GM12878 (cell line): ENCODE results near the gene ZMYND11. TPM values are rescaled to one million over a fixed set of nuclear protein-coding genes. Genes with fewer than 3 reads are reported as not detected.

ENCODE experiments used
- ATAC-seq: fragments of 200-7000 bp; cut with Tn5 transposase; 3 replicates; pipeline ENCODE4 v1.9.1; 2020; ENCODE audit warnings: mild to moderate bottlenecking, moderate library complexity
- BruUV-seq: library from RNA; stranded (reverse); fragments of 400-500 nt; replicated peaks from 2 replicates; lab custom pipeline; 2021; lab: Mats Ljungman, UMichigan
- CTCF ChIA-PET: fragments of 300-600 bp; sonication (Branson Sonifier 250); formaldehyde crosslinking; extraction: SDS; loops from one replicate; lab custom pipeline; 2021; ENCODE audit warnings: inconsistent platforms; lab: Yijun Ruan, JAX
- POLR2A ChIA-PET: fragments of 350-600 bp; formaldehyde crosslinking; extraction: SDS; loops from one replicate; lab custom pipeline; 2021; ENCODE audit warnings: inconsistent platforms; lab: Charles Lee
- RAD21 ChIA-PET: fragments of 300-600 bp; sonication (Branson Sonifier 250); formaldehyde crosslinking; loops from one replicate; lab custom pipeline; 2023; ENCODE audit warnings: antibody characterized with exemption; ENCODE audit not compliant: unreplicated experiment; lab: Charles Lee
- SMC1A ChIA-PET: fragments of 300-600 bp; sonication (Branson Sonifier 250); formaldehyde crosslinking; loops from one replicate; lab custom pipeline; 2023; ENCODE audit not compliant: unreplicated experiment, uncharacterized antibody; lab: Charles Lee
- DNase-seq: peaks from one replicate; pipeline ENCODE4 v3.0.0-alpha.2; 2011; ENCODE audit warnings: low read depth, low spot score
- FAIRE-seq: peaks from 3 replicates; lab custom pipeline; 2011; peaks lifted over from hg19 to GRCh38; lab: Jason Lieb, UNC
- H2AFZ ChIP-seq: 2 replicates; pipeline ENCODE4 v1.6.0; 2011; ENCODE audit warnings: low read depth, low read length, control low read depth; ENCODE audit not compliant: control insufficient read depth
- H3K27ac ChIP-seq: 2 replicates; pipeline ENCODE4 v1.5.1; 2011; ENCODE audit warnings: control low read depth; ENCODE audit not compliant: control insufficient read depth, insufficient read depth
- H3K27me3 ChIP-seq, 2 experiments: replicated peaks in 1 of 2; 2 replicates each; pipeline versions ENCODE4 v1.6.0 to v1.6.1; 2011; ENCODE audit warnings: low read length in 1 of 2; ENCODE audit not compliant: control insufficient read depth in 2 of 2, insufficient read depth in 2 of 2
- H3K36me3 ChIP-seq, 2 experiments: 2 replicates each; pipeline ENCODE4 v1.5.1; 2011; ENCODE audit warnings: low read length in 1 of 2; ENCODE audit not compliant: control insufficient read depth in 2 of 2, insufficient read depth in 2 of 2
- H3K4me1 ChIP-seq: 2 replicates; pipeline ENCODE4 v1.6.1; 2011; ENCODE audit warnings: mild to moderate bottlenecking, low read length, moderate library complexity, mixed read lengths; ENCODE audit not compliant: control insufficient read depth, insufficient read depth
- H3K4me2 ChIP-seq: 2 replicates; pipeline ENCODE4 v1.6.0; 2011; ENCODE audit warnings: control low read depth; ENCODE audit not compliant: control insufficient read depth, insufficient read depth
- H3K4me3 ChIP-seq: fragments of 200-600 bp; sonication (generic); 2 replicates; pipeline ENCODE4 v1.5.1; 2016
- H3K79me2 ChIP-seq: 2 replicates; pipeline ENCODE4 v1.6.0; 2011; ENCODE audit warnings: low read length; ENCODE audit not compliant: control insufficient read depth, insufficient read depth
- H3K9ac ChIP-seq: 2 replicates; pipeline ENCODE4 v1.8.0; 2011; ENCODE audit warnings: low read length, control low read depth, mixed read lengths; ENCODE audit not compliant: control insufficient read depth, insufficient read depth
- H3K9me3 ChIP-seq: replicated peaks from 3 replicates; pipeline ENCODE4 v1.5.1; 2011; ENCODE audit warnings: mild to moderate bottlenecking, low read length; ENCODE audit not compliant: control insufficient read depth, insufficient read depth
- H4K20me1 ChIP-seq: 2 replicates; pipeline ENCODE4 v1.6.0; 2011; ENCODE audit not compliant: control insufficient read depth, insufficient read depth
- DPF2 ChIP-seq: fragments of 450-650 bp; IDR thresholded peaks from 2 replicates; pipeline ENCODE4 v1.6.1; 2017; ENCODE audit warnings: mild to moderate bottlenecking
- EED ChIP-seq: sonication (generic); IDR thresholded peaks from 2 replicates; pipeline ENCODE4 v1.6.1; 2016; ENCODE audit warnings: antibody characterized with exemption, low read depth
- GATAD2B ChIP-seq: fragments of 450-650 bp; conservative IDR thresholded peaks from 2 replicates; pipeline ENCODE4 v1.6.1; 2017; ENCODE audit warnings: low read depth, mild to moderate bottlenecking, moderate library complexity
- MTA3 ChIP-seq: IDR thresholded peaks from 2 replicates; pipeline ENCODE4 v1.6.1; 2012; ENCODE audit warnings: low read length, inconsistent platforms, borderline replicate concordance
- MYB ChIP-seq: fragments of 150-350 bp; IDR thresholded peaks from 2 replicates; pipeline ENCODE4 v1.6.1; 2014; ENCODE audit warnings: mild to moderate bottlenecking, low read depth, low read length, borderline replicate concordance
- NBN ChIP-seq: fragments of 450-650 bp; IDR thresholded peaks from 2 replicates; pipeline ENCODE4 v1.6.1; 2016
- NFIC ChIP-seq: IDR thresholded peaks from 2 replicates; pipeline ENCODE4 v1.6.1; 2012; ENCODE audit warnings: low read depth, mild to moderate bottlenecking, inconsistent platforms, low read length, moderate library complexity
- NRF1 ChIP-seq: conservative IDR thresholded peaks from 2 replicates; pipeline ENCODE4 v1.6.1; 2011; ENCODE audit warnings: mild to moderate bottlenecking, low read depth, low read length, improper control_type of control experiment
- POLR2AphosphoS2 ChIP-seq: IDR thresholded peaks from 2 replicates; pipeline ENCODE4 v1.6.1; 2011; ENCODE audit warnings: low read depth, mild to moderate bottlenecking, low read length, improper control_type of control experiment, moderate library complexity
- PRDM15 ChIP-seq: fragments of 450-650 bp; formaldehyde crosslinking; IDR thresholded peaks from 2 replicates; pipeline ENCODE4 v1.4.0; 2020; ENCODE audit warnings: mild to moderate bottlenecking, moderate library complexity
- SMAD5 ChIP-seq: IDR thresholded peaks from 2 replicates; pipeline ENCODE4 v1.6.1; 2016; ENCODE audit warnings: antibody characterized with exemption, low read depth
- STAT1 ChIP-seq: fragments of 450-650 bp; conservative IDR thresholded peaks from 2 replicates; pipeline ENCODE4 v1.6.1; 2014; ENCODE audit warnings: antibody characterized with exemption, mild to moderate bottlenecking
- TARDBP ChIP-seq: IDR thresholded peaks from 2 replicates; pipeline ENCODE4 v1.6.1; 2016; ENCODE audit warnings: borderline replicate concordance
- USF1 ChIP-seq: IDR thresholded peaks from 2 replicates; pipeline ENCODE4 v1.6.1; 2011; ENCODE audit warnings: borderline replicate concordance, low read depth, mild to moderate bottlenecking, moderate library complexity, mixed read lengths, low read length; ENCODE audit not compliant: insufficient read depth; ENCODE audit errors: extremely low read length
- WGBS: methylation state at CpG from one replicate; pipeline ENCODE4 v1.1.6; 2016; ENCODE audit warnings: low lambda C conversion rate; ENCODE audit not compliant: insufficient replicate concordance, insufficient coverage; ENCODE audit errors: missing lambda C conversion rate; 5-methylcytosine and 5-hydroxymethylcytosine counted together
- in situ Hi-C: fragments of 300-500 bp; cut with MboI; formaldehyde crosslinking; loops from 9 replicates; pipeline ENCODE4 v1.14.3; 2018; ENCODE audit warnings: mixed read lengths
- intact Hi-C: fragments of 100-400 bp; cut with micrococcal nuclease; formaldehyde crosslinking; loops from one replicate; pipeline ENCODE4 v1.14.2; 2022; ENCODE audit not compliant: unreplicated experiment
- polyA plus RNA-seq, 11 experiments: library from polyadenylated mRNA; depleted of rRNA in 4 of 11; unstranded in 6 of 11; stranded (reverse) in 5 of 11; fragments of >200 nt; fragmentation: Nextera tagmentation in 4 of 11; fragmentation: Illumina TruSeq in 1 of 11; extraction: Ambion mirVana in 4 of 11; extraction: Trizol in 1 of 11; gene quantifications; 1 replicate in 1 of 11; 2 replicates in 10 of 11; pipeline versions ENCODE4 v1.2.1 to v1.2.3, GENCODE V29; 2011 to 2016; ENCODE audit warnings: inconsistent platforms in 2 of 11, missing spikeins in 2 of 11, low read depth in 1 of 11
- total RNA-seq, 4 experiments: library from RNA; depleted of rRNA in 3 of 4; stranded (reverse); fragments of >200 nt in 3 of 4; fragmentation: Illumina TruSeq in 1 of 4; extraction: Trizol in 1 of 4; gene quantifications; 2 replicates each; pipeline versions ENCODE4 v1.2.1 to v1.2.3, GENCODE V29; 2013 to 2021

The ZMYND11 gene
- total and polyA plus RNA-seq, 10 of the 15 experiments (the other 5 are each of a cell fraction or from before 2014, with no cell fraction given), result 3.3 to 24.4 (median 13.1) TPM

GRCh38 chr10:210297-210696 lies 75.0 kb downstream of the ZMYND11 start:
- Histone ChIP-seq H3K27ac (no peak overlapping the region), H3K4me1 (no peaks in the 10 kb centered on the region), H3K79me2 (no peaks in the 10 kb centered on the region), H3K27me3 (no peaks in the 10 kb centered on the region), H2AFZ (no peak overlapping the region), H3K4me2 (no peak overlapping the region), H3K4me3 (no peak overlapping the region)
- ATAC-seq (no peak), DNase-seq (no peak), FAIRE-seq (no peak)
- POLR2A ChIA-PET, result no interaction called here
- no TSS peak for BruUV-seq
- in situ Hi-C loops (no loop called here), intact Hi-C loops (no loop called here)
- WGBS, result 99% methylated on average over 5 of the region's 5 CpGs
- SMC1A ChIA-PET, result interaction anchor here (1.1 kb wide), 1 partner anchor 11 kb away, joined by 3 read pairs; no protein-coding TSS in a partner anchor
- RAD21 ChIA-PET, result no interaction called here
- TF ChIP-seq EED (no peak), SMAD5 (no peak), NRF1 (no peak)
- TF ChIP-seq, all 136 proteins: peak for 0
- H4K20me1 ChIP-seq, result no peaks in the 10 kb centered on the region
- H3K9ac ChIP-seq, result no peak overlapping the region
- H3K36me3 ChIP-seq, result no peaks in the 10 kb centered on the region
- no peaks in the 10 kb centered on the region; the same call in 2 of the 3 replicates for H3K9me3 ChIP-seq
- CTCF ChIA-PET, result interaction anchor here (1.0 kb wide), 1 partner anchor 13 kb away, joined by 3 read pairs; no protein-coding TSS in a partner anchor

- POLR2A ChIA-PET, result no interaction called here
- in situ Hi-C loops (no loop called here), intact Hi-C loops (no loop called here)
- RAD21 ChIA-PET, result no interaction called here
- no peak overlapping the region for H3K27ac ChIP-seq
- H3K36me3 ChIP-seq, result peaks cover 0 to 3% of the 10 kb centered on the region in 2 experiments; a peak in 1 of 4 replicates
- FAIRE-seq, result no peak
- WGBS, result 97% methylated on average over 4 of the region's 4 CpGs
- BruUV-seq, result no TSS peak
- H3K9me3 ChIP-seq, result no peaks in the 10 kb centered on the region; the same call in 2 of the 3 replicates
- no peak for ATAC-seq
- H3K27me3 ChIP-seq, result no peaks in the 10 kb centered on the region
- no peaks in the 10 kb centered on the region for H4K20me1 ChIP-seq
- H3K4me1 ChIP-seq, result no peaks in the 10 kb centered on the region
- SMC1A ChIA-PET, result no interaction called here
- CTCF ChIA-PET, result interaction anchor here (0.8 kb wide), 1 partner anchor 11 kb away, joined by 3 read pairs; no protein-coding TSS in a partner anchor
- no peak for DNase-seq
- no peak overlapping the region for H3K4me3 ChIP-seq
- no peaks in the 10 kb centered on the region for H3K79me2 ChIP-seq
- no peak overlapping the region for H3K9ac ChIP-seq
- no peak overlapping the region for H3K4me2 ChIP-seq
- H2AFZ ChIP-seq, result no peak overlapping the region
- no peak for TF ChIP-seq TARDBP
- TF ChIP-seq MTA3, result no peak
- no peak for TF ChIP-seq MYB
- no peak for TF ChIP-seq POLR2AphosphoS2
- no peak for TF ChIP-seq STAT1
- no peak for TF ChIP-seq PRDM15 (CRISPR knock-in tag)
- TF ChIP-seq NFIC, result no peak
- no peak for TF ChIP-seq GATAD2B
- TF ChIP-seq NBN, result no peak
- no peak for TF ChIP-seq USF1
- no peak for TF ChIP-seq DPF2
Measured at GRCh38 chr10:215444-215843, 80.2 kb downstream of the ZMYND11 start.
